Endothelial cell of umbilical vein (primary cell): ENCODE measurements around the gene HABP2. TPM values are rescaled to one million over a fixed set of nuclear protein-coding genes. Genes with fewer than 3 reads are reported as not detected.

ENCODE experiments used
- BruUV-seq: library from RNA; stranded (reverse); fragments of 400-500 nt; replicated peaks from 2 replicates; lab custom pipeline; 2021; lab: Mats Ljungman, UMichigan
- CTCF ChIA-PET: fragments of 300-600, 350-600 bp; sonication (Branson Sonifier 250); formaldehyde crosslinking; loops from one replicate; lab custom pipeline; 2021; ENCODE audit warnings: antibody characterized with exemption, inconsistent platforms; lab: Charles Lee
- POLR2A ChIA-PET: fragments of 300-600, 350-600 bp; sonication (Branson Sonifier 250); formaldehyde crosslinking; loops from one replicate; lab custom pipeline; 2021; ENCODE audit warnings: antibody characterized with exemption, inconsistent platforms; lab: Charles Lee
- DNase-seq: peaks from one replicate; pipeline ENCODE4 v3.0.0-alpha.2; 2011; ENCODE audit warnings: low read depth, low spot score
- FAIRE-seq: peaks from 2 replicates; lab custom pipeline; 2011; peaks lifted over from hg19 to GRCh38; lab: Jason Lieb, UNC
- H2AFZ ChIP-seq: 2 replicates; pipeline ENCODE4 v1.6.0; 2012; ENCODE audit warnings: low read depth, low read length, control low read depth, inconsistent platforms
- H3K27ac ChIP-seq: 2 replicates; pipeline ENCODE4 v1.5.1; 2011; ENCODE audit warnings: low read depth, mild to moderate bottlenecking, control low read depth, low read length, moderate library complexity; ENCODE audit not compliant: insufficient read depth
- H3K27me3 ChIP-seq, 2 experiments: 2 replicates each; pipeline versions ENCODE4 v1.6.0 to v1.6.1; 2011; ENCODE audit warnings: low read length in 2 of 2, mixed read lengths in 1 of 2; ENCODE audit not compliant: control insufficient read depth in 2 of 2, insufficient read depth in 2 of 2
- H3K36me3 ChIP-seq, 2 experiments: 2 replicates in 1 of 2; 3 replicates in 1 of 2; pipeline ENCODE4 v1.5.1; 2011; ENCODE audit warnings: low read length in 2 of 2, mild to moderate bottlenecking in 1 of 2, moderate library complexity in 1 of 2; ENCODE audit not compliant: control insufficient read depth in 2 of 2, insufficient read depth in 2 of 2; ENCODE audit errors: extremely low read depth in 1 of 2
- H3K4me1 ChIP-seq: 3 replicates; pipeline ENCODE4 v1.5.1; 2011; ENCODE audit warnings: mild to moderate bottlenecking, low read length; ENCODE audit not compliant: control insufficient read depth, insufficient read depth; ENCODE audit errors: extremely low read depth
- H3K4me2 ChIP-seq: 2 replicates; pipeline ENCODE4 v1.6.1; 2011; ENCODE audit warnings: low read length, control low read depth, mixed read lengths; ENCODE audit not compliant: insufficient read depth
- H3K4me3 ChIP-seq, 3 experiments: fragments of 200-600 bp in 1 of 3; sonication (generic), shearing (Covaris generic) in 1 of 3; replicated peaks in 1 of 3; 2 replicates each; pipeline ENCODE4 v1.5.1; 2011 to 2016; ENCODE audit warnings: control low read depth in 3 of 3, low read length in 3 of 3, mild to moderate bottlenecking in 2 of 3, inconsistent platforms in 1 of 3, low read depth in 1 of 3, moderate library complexity in 1 of 3; ENCODE audit not compliant: insufficient read depth in 1 of 3
- H3K79me2 ChIP-seq: 2 replicates; pipeline ENCODE4 v1.6.0; 2012; ENCODE audit warnings: low read length, inconsistent platforms; ENCODE audit not compliant: control insufficient read depth, insufficient read depth
- H3K9ac ChIP-seq: replicated peaks from 2 replicates; pipeline ENCODE3; 2011; ENCODE audit warnings: low read length, control low read depth; ENCODE audit not compliant: insufficient read depth; ENCODE audit errors: extremely low read depth
- H3K9me1 ChIP-seq: replicated peaks from 3 replicates; pipeline ENCODE4 v1.6.0; 2011; ENCODE audit warnings: mild to moderate bottlenecking, low read length; ENCODE audit not compliant: control insufficient read depth, insufficient read depth; ENCODE audit errors: extremely low read depth
- H3K9me3 ChIP-seq: replicated peaks from 2 replicates; pipeline ENCODE4 v1.5.1; 2012; ENCODE audit warnings: low read length, inconsistent platforms; ENCODE audit not compliant: control insufficient read depth, insufficient read depth
- H4K20me1 ChIP-seq: replicated peaks from 2 replicates; pipeline ENCODE3; 2011; ENCODE audit warnings: mild to moderate bottlenecking, low read length; ENCODE audit not compliant: control insufficient read depth, insufficient read depth; ENCODE audit errors: extremely low read depth
- CTCF ChIP-seq, 2 donors: IDR thresholded peaks; 1 replicate in 1 of 2; 2 replicates in 1 of 2; pipeline ENCODE4 v1.5.1; 2011; ENCODE audit warnings: low read length in 2 of 2, mild to moderate bottlenecking in 2 of 2, moderate library complexity in 2 of 2, control low read depth in 1 of 2, inconsistent platforms in 1 of 2, low read depth in 1 of 2; ENCODE audit not compliant: insufficient read depth in 1 of 2; ENCODE audit errors: extremely low read depth in 1 of 2
- EZH2 ChIP-seq: IDR thresholded peaks from 2 replicates; pipeline ENCODE4 v1.6.1; 2012; ENCODE audit warnings: borderline replicate concordance, low read depth, mild to moderate bottlenecking, moderate library complexity, low read length, inconsistent platforms; ENCODE audit not compliant: severe bottlenecking
- FOS ChIP-seq: IDR thresholded peaks from 2 replicates; pipeline ENCODE4 v1.6.1; 2011; ENCODE audit warnings: mild to moderate bottlenecking, low read length, moderate library complexity, borderline replicate concordance; ENCODE audit not compliant: insufficient read depth
- GATA2 ChIP-seq: IDR thresholded peaks from 2 replicates; pipeline ENCODE4 v1.7.0; 2011; ENCODE audit warnings: low read depth, mild to moderate bottlenecking, moderate library complexity, mixed read lengths, low read length; ENCODE audit not compliant: insufficient read length, insufficient read depth
- JUN ChIP-seq: IDR thresholded peaks from 2 replicates; pipeline ENCODE4 v1.6.1; 2011; ENCODE audit warnings: borderline replicate concordance, low read depth; ENCODE audit not compliant: insufficient read length, insufficient read depth
- MAX ChIP-seq: IDR thresholded peaks from 2 replicates; pipeline ENCODE4 v1.6.1; 2011; ENCODE audit not compliant: insufficient read depth, insufficient read length
- MYC ChIP-seq: IDR thresholded peaks from one replicate; pipeline ENCODE4 v1.6.1; 2011; ENCODE audit warnings: mild to moderate bottlenecking, low read depth, low read length
- POLR2A ChIP-seq: IDR thresholded peaks from 2 replicates; pipeline ENCODE4 v1.6.1; 2012; ENCODE audit warnings: low read depth, mild to moderate bottlenecking, control low read depth, low read length
- POLR2AphosphoS5 ChIP-seq: IDR thresholded peaks from 2 replicates; pipeline ENCODE4 v1.6.1; 2012; ENCODE audit warnings: low read depth, mild to moderate bottlenecking, control low read depth, low read length, moderate library complexity; ENCODE audit not compliant: insufficient read depth
- dilution Hi-C: fragments of 300-500 bp; cut with MboI; formaldehyde crosslinking; loops from one replicate; pipeline ENCODE4 v1.15.0; 2019; ENCODE audit warnings: low sequenced_read_pairs; ENCODE audit not compliant: extremely low pct_ligation_motif_present
- intact Hi-C: fragments of 100-400 bp; cut with micrococcal nuclease; formaldehyde crosslinking; loops from one replicate; pipeline ENCODE4 v1.10.0; 2022
- polyA plus RNA-seq, 4 experiments: library from polyadenylated mRNA; depleted of rRNA in 3 of 4; stranded (reverse) in 3 of 4; unstranded in 1 of 4; fragments of >200 nt; gene quantifications; 2 replicates each; pipeline versions ENCODE4 v1.2.1 to v1.2.3, GENCODE V29; 2011 to 2012; ENCODE audit warnings: missing spikeins in 1 of 4
- total RNA-seq: library from RNA; stranded (reverse); gene quantifications from 2 replicates; pipeline ENCODE4 v1.2.3, GENCODE V29; 2021

Gene HABP2
- total and polyA plus RNA-seq, 2 donors (not counting 3 experiments of a cell fraction or from before 2014, with no cell fraction given): 0.04 TPM; not detected in 1

DNA sequence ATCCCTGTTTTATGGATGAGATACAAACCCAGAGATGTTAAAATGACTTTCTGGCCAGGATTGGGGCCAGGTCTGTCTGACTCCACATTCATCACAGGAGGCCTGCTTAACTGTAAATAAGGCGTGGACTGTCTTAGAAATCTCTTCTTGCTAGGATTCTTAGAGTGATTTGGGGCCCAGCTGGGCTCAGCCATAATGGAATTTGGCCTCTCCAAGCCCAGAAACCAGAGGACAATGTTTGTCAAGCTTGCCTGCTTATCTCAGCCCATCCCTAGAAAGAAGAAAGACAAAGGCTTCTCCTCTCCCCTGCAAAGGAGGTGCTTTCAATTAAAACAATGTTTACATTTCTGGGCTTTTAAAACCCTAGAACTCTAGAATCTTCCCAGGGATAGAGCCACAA lies 2.9 kb downstream of the HABP2 start:
- TF ChIP-seq MYC (no peak), CTCF (IDR thresholded peaks at IDR 0.05; ENCODE audit: extremely low read depth in 1 of 2, insufficient read depth in 1 of 2, low read depth in 1 of 2, low read length in 2 of 2) (no peak), POLR2A (no peak), FOS (no peak), JUN (no peak), MAX (no peak), POLR2AphosphoS5 (no peak), GATA2 (no peak), EZH2 (no peak)
- no peak for FAIRE-seq
- CTCF ChIA-PET: no interaction called here
- H3K4me3 ChIP-seq: no peak overlapping the region
- H4K20me1 ChIP-seq: no peaks in the 10 kb centered on the region
- H3K9me3 ChIP-seq: no peaks in the 10 kb centered on the region
- H3K4me2 ChIP-seq: no peak overlapping the region
- no peaks in the 10 kb centered on the region for H3K79me2 ChIP-seq
- no peak overlapping the region for H3K9ac ChIP-seq
- peaks cover 35% of the 10 kb centered on the region for H3K4me1 ChIP-seq
- DNase-seq: no peak
- H3K36me3 ChIP-seq: no peaks in the 10 kb centered on the region
- dilution Hi-C loops: no loop called here
- intact Hi-C loops: loop anchor here (10.0 kb wide), 1 partner anchor 531 kb away; no protein-coding TSS in a partner anchor
- H3K27me3 ChIP-seq: no peaks in the 10 kb centered on the region
- no peak overlapping the region for H3K27ac ChIP-seq
- POLR2A ChIA-PET: no interaction called here
- H3K9me1 ChIP-seq: no peaks in the 10 kb centered on the region
- H2AFZ ChIP-seq: no peak overlapping the region
- no TSS peak for BruUV-seq
